Measurements from ENCODE around the gene THOC5.

The THOC5 gene

GRCh38 chr22:29470159-29470855 lies 83.2 kb downstream of the THOC5 start:
- peak; percentile 47 for DNase-seq

GRCh38 chr22:29469755-29470154 lies 83.8 kb downstream of the THOC5 start:
- no peak for DNase-seq

GRCh38 chr22:29464581-29464980 lies 89.0 kb downstream of the THOC5 start:
- DNase-seq = no peak

- DNase-seq = no peak
These were observed 89.9 kb downstream of the THOC5 start for GRCh38 chr22:29463629-29464028.

GRCh38 chr22:29461263-29461662 lies 92.3 kb downstream of the THOC5 start:
- no peak for DNase-seq

GRCh38 chr22:29459773-29460172 lies 93.8 kb downstream of the THOC5 start:
- DNase-seq = no peak

GRCh38 chr22:29458551-29458950 lies 95.0 kb downstream of the THOC5 start:
- no peak for DNase-seq

GRCh38 chr22:29457730-29458129 lies 95.8 kb downstream of the THOC5 start:
- no peak for DNase-seq

GRCh38 chr22:29456211-29456671 lies 97.3 kb downstream of the THOC5 start:
- no peak for DNase-seq
